HG03045 (cell line): ENCODE data around the gene PSMG4.

Source experiments
- ATAC-seq: cut with Tn5 transposase; IDR thresholded peaks from one replicate; pipeline ENCODE4 v1.9.1; 2021; ENCODE audit warnings: mild to moderate bottlenecking, moderate library complexity; ENCODE audit not compliant: unreplicated experiment

PSMG4 gene

GRCh38 chr6:3273707-3274521 lies 15.2 kb downstream of the PSMG4 start:
- ATAC-seq, result no peak

- ATAC-seq, result no peak
Measured at GRCh38 chr6:3276174-3277167, 17.7 kb downstream of the PSMG4 start.

GRCh38 chr6:3277251-3277650 lies 18.5 kb downstream of the PSMG4 start:
- no peak for ATAC-seq

GRCh38 chr6:3277851-3278416 lies 19.2 kb downstream of the PSMG4 start:
- ATAC-seq, result no peak

- ATAC-seq, result no peak
Measured at GRCh38 chr6:3278691-3279090, 19.9 kb downstream of the PSMG4 start.

GRCh38 chr6:3280091-3280490 lies 21.3 kb downstream of the PSMG4 start:
- ATAC-seq, result no peak

GRCh38 chr6:3280866-3281465 lies 22.2 kb downstream of the PSMG4 start:
- no peak for ATAC-seq

- ATAC-seq, result no peak
Measured at GRCh38 chr6:3281631-3282475, 23.1 kb downstream of the PSMG4 start.

GRCh38 chr6:3282476-3283236 lies 23.9 kb downstream of the PSMG4 start:
- ATAC-seq, result no peak

- ATAC-seq, result no peak
Measured at GRCh38 chr6:3283241-3283640, 24.5 kb downstream of the PSMG4 start.

GRCh38 chr6:3283641-3284435 lies 25.1 kb downstream of the PSMG4 start:
- no peak for ATAC-seq

- no peak for ATAC-seq
Measured at GRCh38 chr6:3284436-3284876, 25.7 kb downstream of the PSMG4 start.

- ATAC-seq, result no peak
Measured at GRCh38 chr6:3285049-3285639, 26.4 kb downstream of the PSMG4 start.

- ATAC-seq, result no peak
Measured at GRCh38 chr6:3285732-3286131, 27.0 kb downstream of the PSMG4 start.

GRCh38 chr6:3286641-3287171 lies 28.0 kb downstream of the PSMG4 start:
- ATAC-seq, result no peak

- ATAC-seq, result no peak
Measured at GRCh38 chr6:3287308-3287707, 28.6 kb downstream of the PSMG4 start.

- ATAC-seq, result no peak
Measured at GRCh38 chr6:3287976-3288707, 29.4 kb downstream of the PSMG4 start.
